ENCODE data around the gene BCL2L1. TPM values are rescaled to one million over a fixed set of nuclear protein-coding genes. Genes with fewer than 3 reads are reported as not detected.

The BCL2L1 gene
- 56.2 and 58.6 TPM in 2 replicates for total RNA-seq

GRCh38 chr20:31722257-31723068, at the start of gene BCL2L1:
BCL2L1 (minus strand) TSS chr20:31722868; CDS start chr20:31722218, 650 bp downstream.

GRCh38 chr20:31738729-31739549, 16.3 kb upstream of the BCL2L1 start, which contains the start of gene TPX2:
TPX2 (plus strand) TSS chr20:31739290; CDS start chr20:31757477, 18,187 bp downstream.

GRCh38 chr20:31637660-31638059, 85.0 kb downstream of the BCL2L1 start, which contains the start of gene COX4I2:
COX4I2 (plus strand) TSS chr20:31637912; CDS start chr20:31639018, 1,106 bp downstream.

Other genes starting within 250 kb of the BCL2L1 start
- gene DEFB124, start 247.7 kb downstream of the BCL2L1 start, total RNA-seq, result not detected in 2 replicates
- not detected in 2 replicates for gene REM1, start 247.6 kb downstream of the BCL2L1 start, total RNA-seq
- gene HM13, start 208.4 kb downstream of the BCL2L1 start, total RNA-seq, result 60.9 and 70.1 TPM in 2 replicates
- gene ID1, start 117.6 kb downstream of the BCL2L1 start, total RNA-seq, result 36.1 and 76.0 TPM in 2 replicates
- gene COX4I2, start 85.0 kb downstream of the BCL2L1 start, total RNA-seq, result not detected in 2 replicates
- gene TPX2, start 16.4 kb upstream of the BCL2L1 start, total RNA-seq, result 28.6 and 104 TPM in 2 replicates
- 0.12 and 0.44 TPM in 2 replicates for gene MYLK2, start 96.5 kb upstream of the BCL2L1 start, total RNA-seq
- gene FOXS1, start 122.7 kb upstream of the BCL2L1 start, total RNA-seq, result 0.12 TPM in 1 of 2 replicates, not detected in the other
- not detected in 2 replicates for gene DUSP15, start 147.7 kb upstream of the BCL2L1 start, total RNA-seq
- gene TTLL9, start 147.8 kb upstream of the BCL2L1 start, total RNA-seq, result under 0.01 TPM in 1 of 2 replicates, not detected in the other
- gene PDRG1, start 229.2 kb upstream of the BCL2L1 start, total RNA-seq, result 4.7 and 4.9 TPM in 2 replicates
- under 0.01 TPM in 1 of 2 replicates, not detected in the other for gene XKR7, start 245.3 kb upstream of the BCL2L1 start, total RNA-seq